ENCODE data around the gene PRCC. TPM values are rescaled to one million over a fixed set of nuclear protein-coding genes. Genes with fewer than 3 reads are reported as not detected.

PRCC gene
- total RNA-seq, 4 donors from 2014 or later = 22.7 to 71.9 (median 29.1) TPM

- Histone ChIP-seq H3K27ac (peak overlapping the region in 1 of 2 donors; percentile 6), H3K27me3 (no peaks in the 10 kb centered on the region), H3K36me3 (no peaks in the 10 kb centered on the region), H3K4me3 (peak overlapping the region; percentile 89 to 90), H3K9me3 (no peaks in the 10 kb centered on the region), H3K4me1 (peaks cover 6 to 13% of the 10 kb centered on the region in 2 donors)
- DNase-seq = no peak
- intact Hi-C loops (cut with DNase I; ENCODE audit: low total_unique reads) = no loop called here
- TF ChIP-seq POLR2A (IDR thresholded peaks at IDR 0.05) = no peak
- no peak for TF ChIP-seq CTCF (IDR thresholded peaks at IDR 0.05)
These were observed 1.4 kb downstream of the PRCC start for GRCh38 chr1:156768610-156769295.

- Histone ChIP-seq H3K9me3 (no peaks in the 10 kb centered on the region), H3K27ac (no peak overlapping the region), H3K4me1 (peaks cover 0 to 13% of the 10 kb centered on the region in 2 donors), H3K36me3 (no peaks in the 10 kb centered on the region), H3K4me3 (no peak overlapping the region), H3K27me3 (no peaks in the 10 kb centered on the region)
- intact Hi-C loops (cut with DNase I; ENCODE audit: low total_unique reads) = no loop called here
- TF ChIP-seq POLR2A (IDR thresholded peaks at IDR 0.05) (no peak), CTCF (IDR thresholded peaks at IDR 0.05) (no peak)
- DNase-seq = no peak
These were observed 4.9 kb downstream of the PRCC start for GRCh38 chr1:156772222-156772621.

GRCh38 chr1:156772728-156773497 lies 5.6 kb downstream of the PRCC start:
- Histone ChIP-seq H3K9me3 (no peaks in the 10 kb centered on the region), H3K4me3 (no peak overlapping the region), H3K27me3 (no peaks in the 10 kb centered on the region), H3K36me3 (no peaks in the 10 kb centered on the region), H3K27ac (no peak overlapping the region), H3K4me1 (peaks cover 0 to 13% of the 10 kb centered on the region in 2 donors)
- TF ChIP-seq CTCF (IDR thresholded peaks at IDR 0.05) (no peak), POLR2A (IDR thresholded peaks at IDR 0.05) (no peak)
- intact Hi-C loops (cut with DNase I; ENCODE audit: low total_unique reads) = no loop called here
- no peak for DNase-seq

GRCh38 chr1:156773607-156774006 lies 6.3 kb downstream of the PRCC start:
- H3K4me1 ChIP-seq = peaks cover 0 to 13% of the 10 kb centered on the region in 2 donors
- no peak for TF ChIP-seq POLR2A (IDR thresholded peaks at IDR 0.05)
- no peak for TF ChIP-seq CTCF (IDR thresholded peaks at IDR 0.05)
- no peak overlapping the region for H3K4me3 ChIP-seq
- H3K36me3 ChIP-seq = no peaks in the 10 kb centered on the region
- no peak overlapping the region for H3K27ac ChIP-seq
- no peaks in the 10 kb centered on the region for H3K9me3 ChIP-seq
- DNase-seq = no peak
- intact Hi-C loops (cut with DNase I; ENCODE audit: low total_unique reads) = no loop called here
- H3K27me3 ChIP-seq = no peaks in the 10 kb centered on the region

- intact Hi-C loops (cut with DNase I; ENCODE audit: low total_unique reads) = no loop called here
- Histone ChIP-seq H3K27me3 (no peaks in the 10 kb centered on the region), H3K4me1 (no peaks in the 10 kb centered on the region), H3K9me3 (no peaks in the 10 kb centered on the region), H3K27ac (no peak overlapping the region), H3K4me3 (no peak overlapping the region), H3K36me3 (no peaks in the 10 kb centered on the region)
- no peak for TF ChIP-seq CTCF (IDR thresholded peaks at IDR 0.05)
- no peak for DNase-seq
These were observed 8.5 kb downstream of the PRCC start for GRCh38 chr1:156775799-156776198.

All from uterus (tissue), 4 donors.